Measurements from ENCODE around the gene SNRPD1. TPM values are rescaled to one million over a fixed set of nuclear protein-coding genes. Genes with fewer than 3 reads are reported as not detected.

Gene SNRPD1
- total RNA-seq, 1 experiment from 2014 or later: 94.2 TPM

GRCh38 chr18:21634588-21635199 lies 22.6 kb downstream of the SNRPD1 start:
- Histone ChIP-seq H3K9me3 (ENCODE audit: control insufficient read depth, insufficient read depth, low read depth, low read length) (no peaks in the 10 kb centered on the region), H3K4me1 (ENCODE audit: control insufficient read depth, insufficient read depth, low read length) (no peaks in the 10 kb centered on the region), H3K27me3 (ENCODE audit: control insufficient read depth, insufficient read depth, low read length) (no peaks in the 10 kb centered on the region), H3K36me3 (ENCODE audit: control insufficient read depth, insufficient read depth, low read length) (peaks cover 9% of the 10 kb centered on the region), H3K4me3 (ENCODE audit: low read depth in 2 of 2, low read length in 2 of 2) (no peak overlapping the region), H3K27ac (ENCODE audit: low read length) (no peak overlapping the region)
- in situ Hi-C loops (cut with HindIII; ENCODE audit: low pct_unique_long_range_greater_than_20kb, low sequenced_read_pairs): no loop called here
- no peak for ATAC-seq
- POLR2A ChIA-PET: no interaction called here
- BruUV-seq (replicated peaks): TSS peak; percentile 31
- intact Hi-C loops (cut with micrococcal nuclease; ENCODE audit: unreplicated experiment): no loop called here
- TF ChIP-seq SIN3A (IDR thresholded peaks at IDR 0.05; ENCODE audit: borderline replicate concordance, insufficient read depth, low read depth, low read length) (no peak), CTCF (IDR thresholded peaks at IDR 0.05) (no peak), TCF7L2 (IDR thresholded peaks at IDR 0.05; ENCODE audit: low read depth, low read length) (no peak), POLR2AphosphoS5 (IDR thresholded peaks at IDR 0.05; ENCODE audit: low read depth, low read length) (peak; percentile 51; the same call in 1 of the 2 replicates), REST (IDR thresholded peaks at IDR 0.05; ENCODE audit: insufficient read depth in 1 of 2, low read depth in 2 of 2, low read length in 1 of 2) (no peak)
- DNase-seq (ENCODE audit: low read depth, low spot score): no peak
- CTCF ChIA-PET: no interaction called here

GRCh38 chr18:21636769-21637168 lies 24.7 kb downstream of the SNRPD1 start:
- ChIA-PET POLR2A (interaction anchor here (0.6 kb wide), 1 partner anchor 442 kb away, joined by 6 read pairs; no protein-coding TSS in a partner anchor), CTCF (no interaction called here)
- no peak for ATAC-seq
- Histone ChIP-seq H3K4me3 (ENCODE audit: low read depth in 2 of 2, low read length in 2 of 2) (no peak overlapping the region), H3K9me3 (ENCODE audit: control insufficient read depth, insufficient read depth, low read depth, low read length) (no peaks in the 10 kb centered on the region), H3K27ac (ENCODE audit: low read length) (no peak overlapping the region), H3K36me3 (ENCODE audit: control insufficient read depth, insufficient read depth, low read length) (peaks cover 2% of the 10 kb centered on the region; the same call in 1 of the 2 replicates), H3K27me3 (ENCODE audit: control insufficient read depth, insufficient read depth, low read length) (no peaks in the 10 kb centered on the region), H3K4me1 (ENCODE audit: control insufficient read depth, insufficient read depth, low read length) (no peaks in the 10 kb centered on the region)
- no TSS peak for BruUV-seq (replicated peaks)
- in situ Hi-C loops (cut with HindIII; ENCODE audit: low pct_unique_long_range_greater_than_20kb, low sequenced_read_pairs) (no loop called here), intact Hi-C loops (cut with micrococcal nuclease; ENCODE audit: unreplicated experiment) (no loop called here)
- no peak for DNase-seq (ENCODE audit: low read depth, low spot score)
- TF ChIP-seq SIN3A (IDR thresholded peaks at IDR 0.05; ENCODE audit: borderline replicate concordance, insufficient read depth, low read depth, low read length) (no peak), CTCF (IDR thresholded peaks at IDR 0.05) (no peak), REST (IDR thresholded peaks at IDR 0.05; ENCODE audit: insufficient read depth in 1 of 2, low read depth in 2 of 2, low read length in 1 of 2) (no peak), POLR2AphosphoS5 (IDR thresholded peaks at IDR 0.05; ENCODE audit: low read depth, low read length) (no peak), TCF7L2 (IDR thresholded peaks at IDR 0.05; ENCODE audit: low read depth, low read length) (no peak)

All from Panc1 (cell line).